ENCODE measurements around the gene UBE2O. TPM values are rescaled to one million over a fixed set of nuclear protein-coding genes. Genes with fewer than 3 reads are reported as not detected.

Gene UBE2O
- total and polyA plus RNA-seq, 8 donors, result 10.4 to 19.8 (median 15.9) TPM

DNA sequence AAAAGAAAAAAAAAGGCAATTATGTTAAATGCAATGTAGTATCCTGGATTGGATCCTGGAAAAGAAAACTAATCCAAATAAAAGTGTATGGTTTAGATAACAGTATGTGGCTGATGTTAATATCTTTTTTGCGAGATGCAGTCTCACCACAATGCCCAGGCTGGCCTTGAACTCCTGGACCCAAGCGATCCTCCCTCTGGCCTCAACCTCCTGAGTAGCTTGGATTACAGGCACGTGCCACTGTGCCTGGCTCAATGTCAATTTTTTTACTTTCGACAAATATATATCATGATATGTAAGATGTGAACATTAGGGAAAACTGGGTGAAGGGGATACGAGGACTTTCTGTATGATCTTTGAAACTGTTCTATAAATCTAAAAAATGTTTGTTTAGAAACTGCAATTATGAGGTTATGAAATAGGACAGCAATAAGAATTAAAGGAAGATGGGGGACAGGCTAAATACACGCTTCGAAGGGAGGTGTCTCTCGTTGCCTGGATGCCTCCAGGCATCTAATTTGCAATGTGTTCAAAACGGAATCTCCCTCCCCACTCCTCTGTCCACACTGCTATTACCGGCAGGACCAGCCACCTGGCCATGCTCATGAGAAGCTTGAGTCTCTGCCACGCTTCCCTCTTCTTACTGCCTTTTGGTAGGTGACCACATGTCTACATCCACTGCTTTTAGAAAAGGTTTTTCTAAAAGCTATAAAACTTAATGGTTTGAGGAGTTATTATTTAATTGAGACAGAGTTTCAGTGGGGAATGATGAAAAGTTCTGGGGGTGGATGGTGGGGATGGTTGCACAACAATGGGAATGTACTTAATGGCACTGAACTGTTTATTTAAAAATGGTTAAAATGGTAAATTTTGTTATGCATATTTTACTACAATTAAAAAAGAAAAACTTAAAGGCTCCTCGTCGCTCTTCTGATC is 15.2 kb downstream of the UBE2O start:
- intact Hi-C loops (cut with DNase I), result no loop called here
- Histone ChIP-seq H3K9me3 (no peaks in the 10 kb centered on the region), H3K4me3 (no peak overlapping the region), H3K27me3 (no peaks in the 10 kb centered on the region), H3K27ac (no peak overlapping the region), H3K4me1 (no peaks in the 10 kb centered on the region), H3K36me3 (no peaks in the 10 kb centered on the region)
- FAIRE-seq (no peak), ATAC-seq (peak in 3 of 4 donors; percentile 57 to 67 (median 65)), DNase-seq (no peak)
- WGBS, 2 donors, result 59 to 66% methylated on average over 13 of the region's 13 CpGs
- no peak for TF ChIP-seq CTCF (IDR thresholded peaks at IDR 0.05)

- Histone ChIP-seq H3K4me3 (no peak overlapping the region), H3K27me3 (no peaks in the 10 kb centered on the region), H3K36me3 (no peaks in the 10 kb centered on the region), H3K27ac (no peak overlapping the region), H3K4me1 (no peaks in the 10 kb centered on the region), H3K9me3 (no peaks in the 10 kb centered on the region)
- TF ChIP-seq CTCF (IDR thresholded peaks at IDR 0.05), result no peak
- intact Hi-C loops (cut with DNase I), result no loop called here
- FAIRE-seq, result no peak
- 95 to 96% methylated on average over 11 of the region's 11 CpGs for WGBS, 2 donors
- no peak for DNase-seq
- no peak for ATAC-seq
Observed at GRCh38 chr17:76435751-76436150, 17.2 kb downstream of the UBE2O start.

DNA sequence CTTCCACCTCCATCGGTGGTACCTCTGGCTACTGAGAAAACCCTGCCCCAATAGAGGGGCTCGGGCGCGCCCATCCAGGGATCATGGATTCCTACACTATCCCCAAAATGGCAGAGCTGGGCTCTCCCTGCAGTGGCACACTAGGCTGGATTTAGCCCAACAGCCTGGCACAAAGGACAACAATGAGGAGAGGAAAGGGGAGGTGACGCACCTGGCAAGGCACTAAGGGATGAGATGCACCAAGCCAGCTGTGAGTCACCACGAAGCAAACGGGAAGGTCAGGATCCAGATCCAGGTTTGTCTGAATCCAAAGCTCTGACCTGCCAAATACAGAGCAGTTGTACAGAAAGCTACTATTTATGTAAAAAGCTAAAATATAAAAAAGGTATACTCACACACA is 18.1 kb downstream of the UBE2O start:
- no peak overlapping the region for H3K27ac ChIP-seq
- no peak for FAIRE-seq
- H3K36me3 ChIP-seq, result no peaks in the 10 kb centered on the region
- DNase-seq, result no peak
- no peaks in the 10 kb centered on the region for H3K9me3 ChIP-seq
- ATAC-seq, result peak in 2 of 4 donors; percentile 30 to 31
- no peaks in the 10 kb centered on the region for H3K27me3 ChIP-seq
- H3K4me3 ChIP-seq, result no peak overlapping the region
- intact Hi-C loops (cut with DNase I), result no loop called here
- WGBS, 2 donors, result 81 to 82% methylated on average over 7 of the region's 7 CpGs
- H3K4me1 ChIP-seq, result no peaks in the 10 kb centered on the region
- TF ChIP-seq CTCF (IDR thresholded peaks at IDR 0.05), result no peak

- Histone ChIP-seq H3K4me1 (no peaks in the 10 kb centered on the region), H3K27me3 (no peaks in the 10 kb centered on the region), H3K4me3 (no peak overlapping the region), H3K9me3 (no peaks in the 10 kb centered on the region), H3K36me3 (no peaks in the 10 kb centered on the region), H3K27ac (no peak overlapping the region)
- no peak for FAIRE-seq
- TF ChIP-seq CTCF (IDR thresholded peaks at IDR 0.05), result no peak
- no peak for DNase-seq
- 95 to 97% methylated on average over 9 of the region's 9 CpGs for WGBS, 2 donors
- no peak for ATAC-seq
- intact Hi-C loops (cut with DNase I), result no loop called here
Observed at GRCh38 chr17:76433693-76434092, 19.3 kb downstream of the UBE2O start.

- ATAC-seq (no peak), FAIRE-seq (no peak), DNase-seq (no peak)
- Histone ChIP-seq H3K9me3 (no peaks in the 10 kb centered on the region), H3K4me1 (no peaks in the 10 kb centered on the region), H3K36me3 (no peaks in the 10 kb centered on the region), H3K27me3 (no peaks in the 10 kb centered on the region), H3K27ac (no peak overlapping the region), H3K4me3 (no peak overlapping the region)
- WGBS, 2 donors, result 76 to 77% methylated on average over 3 of the region's 3 CpGs
- intact Hi-C loops (cut with DNase I), result no loop called here
- TF ChIP-seq CTCF (IDR thresholded peaks at IDR 0.05), result peak in 2 of 4 donors; percentile 17 to 25
Observed at GRCh38 chr17:76432712-76433336, 20.1 kb downstream of the UBE2O start.
